K562 (cell line): ENCODE data around the gene EEF1AKMT1. TPM values are rescaled to one million over a fixed set of nuclear protein-coding genes. Genes with fewer than 3 reads are reported as not detected.
A peak's percentile ranks its signal among the peaks of the same experiment; 100 is the strongest.

Experiments
- BCL6 ChIP-seq: fragments of 250-450 bp; sonication (Bioruptor Pico); IDR thresholded peaks from 2 replicates; pipeline ENCODE4 v1.4.0; 2020
- CBFA2T2 ChIP-seq: fragments of 450-650 bp; conservative IDR thresholded peaks from 2 replicates; pipeline ENCODE4 v1.6.1; 2017; ENCODE audit warnings: mild to moderate bottlenecking
- FOXP1 ChIP-seq: sonication (generic); formaldehyde crosslinking; IDR thresholded peaks from 2 replicates; pipeline ENCODE4 v1.8.0; 2022; ENCODE audit warnings: mild to moderate bottlenecking, missing genetic modification reagents
- HMG20A ChIP-seq: fragments of 450-650 bp; formaldehyde crosslinking; conservative IDR thresholded peaks from 2 replicates; pipeline ENCODE4 v1.4.0; 2020; ENCODE audit warnings: mild to moderate bottlenecking, mixed read lengths
- MCM3 ChIP-seq: fragments of 450-650 bp; IDR thresholded peaks from 2 replicates; pipeline ENCODE4 v1.6.1; 2016
- NCOA2 ChIP-seq, 2 experiments: fragments of 450-650 bp; IDR thresholded peaks; 2 replicates each; pipeline ENCODE4 v1.6.1; 2018; ENCODE audit warnings: mild to moderate bottlenecking in 2 of 2, moderate library complexity in 1 of 2; ENCODE audit not compliant: partially characterized antibody in 2 of 2
- POLR3A ChIP-seq: IDR thresholded peaks from 2 replicates; pipeline ENCODE4 v1.6.1; 2011; ENCODE audit warnings: borderline replicate concordance, mild to moderate bottlenecking, moderate library complexity; ENCODE audit not compliant: insufficient read length, insufficient read depth; ENCODE audit errors: extremely low read depth
- SIN3B ChIP-seq: fragments of 450-650 bp; IDR thresholded peaks from 2 replicates; pipeline ENCODE4 v1.6.1; 2017; ENCODE audit warnings: low read depth, mild to moderate bottlenecking, moderate library complexity
- SMARCA4 ChIP-seq: fragments of 450-650 bp; IDR thresholded peaks from 2 replicates; pipeline ENCODE4 v1.6.1; 2016
- SNIP1 ChIP-seq: fragments of 450-650 bp; IDR thresholded peaks from 2 replicates; pipeline ENCODE4 v1.7.1; 2017; ENCODE audit warnings: low read depth, mild to moderate bottlenecking
- TAF15 ChIP-seq: fragments of 200-400 bp; formaldehyde crosslinking; IDR thresholded peaks from 2 replicates; pipeline ENCODE4 v1.6.1; 2017; ENCODE audit warnings: mild to moderate bottlenecking, low read depth, low read length, moderate library complexity
- ZNF134 ChIP-seq: fragments of 250-450 bp; sonication (Bioruptor Pico); conservative IDR thresholded peaks from 2 replicates; pipeline ENCODE4 v1.4.0; 2020
- ZNF217 ChIP-seq: sonication (generic); formaldehyde crosslinking; IDR thresholded peaks from 2 replicates; pipeline ENCODE4 v1.8.0; 2022; ENCODE audit warnings: mild to moderate bottlenecking, missing genetic modification reagents
- ZNF324 ChIP-seq: fragments of 250-450 bp; sonication (Bioruptor Pico); IDR thresholded peaks from 2 replicates; pipeline ENCODE4 v1.4.0; 2020; ENCODE audit warnings: mild to moderate bottlenecking
- ZNF347 ChIP-seq: fragments of 450-650 bp; formaldehyde crosslinking; IDR thresholded peaks from 2 replicates; pipeline ENCODE4 v1.4.0; 2020; ENCODE audit warnings: low read depth, mild to moderate bottlenecking, moderate library complexity
- ZSCAN32 ChIP-seq: fragments of 450-650 bp; formaldehyde crosslinking; IDR thresholded peaks from 2 replicates; pipeline ENCODE4 v1.4.0; 2020; ENCODE audit warnings: mild to moderate bottlenecking, moderate library complexity
- polyA plus RNA-seq, 8 experiments: library from polyadenylated mRNA; depleted of rRNA in 4 of 8; stranded (reverse) in 5 of 8; unstranded in 3 of 8; fragments of >200 nt; fragmentation: Nextera tagmentation in 2 of 8; fragmentation: Illumina TruSeq in 1 of 8; extraction: Ambion mirVana in 2 of 8; extraction: Trizol in 1 of 8; gene quantifications; 2 replicates each; pipeline versions ENCODE4 v1.2.1 to v1.2.3, GENCODE V29; 2011 to 2014; ENCODE audit warnings: inconsistent platforms in 1 of 8, missing spikeins in 1 of 8
- total RNA-seq, 7 experiments: library from RNA; depleted of rRNA in 6 of 7; stranded (reverse); fragments of >200 nt in 6 of 7; fragmentation: Illumina TruSeq in 2 of 7; extraction: Trizol in 2 of 7; gene quantifications; 2 replicates each; pipeline versions ENCODE4 v1.2.1 to v1.2.3, GENCODE V29; 2011 to 2021; ENCODE audit warnings: low replicate concordance in 1 of 7
- TF ChIP-seq, protein P1 (sequence below): fragments of 450-650 bp; IDR thresholded peaks from 2 replicates; pipeline ENCODE4 v1.6.1; 2016; ENCODE audit warnings: mild to moderate bottlenecking, moderate library complexity
- TF ChIP-seq, protein P2 (sequence below): fragments of 250-450 bp; sonication (Bioruptor Pico); IDR thresholded peaks from 2 replicates; pipeline ENCODE4 v1.8.0; 2021; ENCODE audit warnings: borderline replicate concordance, mild to moderate bottlenecking, moderate library complexity; ENCODE audit not compliant: poor library complexity, severe bottlenecking

The EEF1AKMT1 gene
- total and polyA plus RNA-seq, 9 of the 15 experiments (the other 6 are each of a cell fraction or from before 2014, with no cell fraction given), result 5.3 to 36.3 (median 7.9) TPM

DNA sequence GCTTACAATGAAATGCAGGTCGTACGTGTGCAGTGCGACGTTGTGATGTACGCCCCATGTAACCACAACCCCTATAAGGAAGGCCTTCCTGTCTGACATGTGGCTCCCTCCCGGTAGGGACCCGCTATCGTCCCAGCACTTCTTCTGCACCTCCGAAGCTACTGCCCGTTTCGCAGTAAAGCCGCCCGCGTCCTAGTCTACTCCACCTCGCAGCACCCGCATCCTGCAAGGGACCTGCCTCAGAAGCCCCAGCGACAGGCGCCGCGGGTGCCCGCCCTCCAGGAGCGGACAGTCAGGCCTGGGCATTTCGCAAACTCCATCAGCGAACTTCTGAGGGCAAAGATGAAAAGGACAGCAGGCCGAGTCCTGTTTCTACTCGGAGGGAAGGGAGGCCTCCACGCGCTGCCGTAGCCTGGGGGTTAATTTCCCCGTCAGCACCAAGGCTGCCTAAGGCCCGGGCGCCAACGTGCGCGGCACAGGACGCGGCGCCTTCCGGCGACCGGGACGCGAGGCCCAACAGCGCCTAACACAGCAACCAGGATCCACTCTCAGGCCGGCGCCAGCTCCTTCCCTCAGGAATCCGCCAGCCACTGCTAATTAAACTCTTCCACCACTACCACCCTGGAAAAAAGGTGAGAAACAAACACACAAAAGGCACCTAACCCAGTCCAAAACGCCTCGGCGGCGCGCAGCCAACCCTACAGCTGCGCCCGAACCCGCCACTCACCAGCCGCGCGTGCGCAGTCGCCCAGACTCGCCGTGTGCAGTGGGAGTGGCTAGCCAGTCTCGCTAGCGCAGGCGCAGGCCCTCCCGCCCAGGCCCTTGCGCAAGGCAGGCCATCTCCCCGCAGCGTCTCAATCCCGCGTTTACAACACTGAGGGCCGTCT, at the start of gene EEF1AKMT1 (continued):
- TF ChIP-seq, protein P1, sequence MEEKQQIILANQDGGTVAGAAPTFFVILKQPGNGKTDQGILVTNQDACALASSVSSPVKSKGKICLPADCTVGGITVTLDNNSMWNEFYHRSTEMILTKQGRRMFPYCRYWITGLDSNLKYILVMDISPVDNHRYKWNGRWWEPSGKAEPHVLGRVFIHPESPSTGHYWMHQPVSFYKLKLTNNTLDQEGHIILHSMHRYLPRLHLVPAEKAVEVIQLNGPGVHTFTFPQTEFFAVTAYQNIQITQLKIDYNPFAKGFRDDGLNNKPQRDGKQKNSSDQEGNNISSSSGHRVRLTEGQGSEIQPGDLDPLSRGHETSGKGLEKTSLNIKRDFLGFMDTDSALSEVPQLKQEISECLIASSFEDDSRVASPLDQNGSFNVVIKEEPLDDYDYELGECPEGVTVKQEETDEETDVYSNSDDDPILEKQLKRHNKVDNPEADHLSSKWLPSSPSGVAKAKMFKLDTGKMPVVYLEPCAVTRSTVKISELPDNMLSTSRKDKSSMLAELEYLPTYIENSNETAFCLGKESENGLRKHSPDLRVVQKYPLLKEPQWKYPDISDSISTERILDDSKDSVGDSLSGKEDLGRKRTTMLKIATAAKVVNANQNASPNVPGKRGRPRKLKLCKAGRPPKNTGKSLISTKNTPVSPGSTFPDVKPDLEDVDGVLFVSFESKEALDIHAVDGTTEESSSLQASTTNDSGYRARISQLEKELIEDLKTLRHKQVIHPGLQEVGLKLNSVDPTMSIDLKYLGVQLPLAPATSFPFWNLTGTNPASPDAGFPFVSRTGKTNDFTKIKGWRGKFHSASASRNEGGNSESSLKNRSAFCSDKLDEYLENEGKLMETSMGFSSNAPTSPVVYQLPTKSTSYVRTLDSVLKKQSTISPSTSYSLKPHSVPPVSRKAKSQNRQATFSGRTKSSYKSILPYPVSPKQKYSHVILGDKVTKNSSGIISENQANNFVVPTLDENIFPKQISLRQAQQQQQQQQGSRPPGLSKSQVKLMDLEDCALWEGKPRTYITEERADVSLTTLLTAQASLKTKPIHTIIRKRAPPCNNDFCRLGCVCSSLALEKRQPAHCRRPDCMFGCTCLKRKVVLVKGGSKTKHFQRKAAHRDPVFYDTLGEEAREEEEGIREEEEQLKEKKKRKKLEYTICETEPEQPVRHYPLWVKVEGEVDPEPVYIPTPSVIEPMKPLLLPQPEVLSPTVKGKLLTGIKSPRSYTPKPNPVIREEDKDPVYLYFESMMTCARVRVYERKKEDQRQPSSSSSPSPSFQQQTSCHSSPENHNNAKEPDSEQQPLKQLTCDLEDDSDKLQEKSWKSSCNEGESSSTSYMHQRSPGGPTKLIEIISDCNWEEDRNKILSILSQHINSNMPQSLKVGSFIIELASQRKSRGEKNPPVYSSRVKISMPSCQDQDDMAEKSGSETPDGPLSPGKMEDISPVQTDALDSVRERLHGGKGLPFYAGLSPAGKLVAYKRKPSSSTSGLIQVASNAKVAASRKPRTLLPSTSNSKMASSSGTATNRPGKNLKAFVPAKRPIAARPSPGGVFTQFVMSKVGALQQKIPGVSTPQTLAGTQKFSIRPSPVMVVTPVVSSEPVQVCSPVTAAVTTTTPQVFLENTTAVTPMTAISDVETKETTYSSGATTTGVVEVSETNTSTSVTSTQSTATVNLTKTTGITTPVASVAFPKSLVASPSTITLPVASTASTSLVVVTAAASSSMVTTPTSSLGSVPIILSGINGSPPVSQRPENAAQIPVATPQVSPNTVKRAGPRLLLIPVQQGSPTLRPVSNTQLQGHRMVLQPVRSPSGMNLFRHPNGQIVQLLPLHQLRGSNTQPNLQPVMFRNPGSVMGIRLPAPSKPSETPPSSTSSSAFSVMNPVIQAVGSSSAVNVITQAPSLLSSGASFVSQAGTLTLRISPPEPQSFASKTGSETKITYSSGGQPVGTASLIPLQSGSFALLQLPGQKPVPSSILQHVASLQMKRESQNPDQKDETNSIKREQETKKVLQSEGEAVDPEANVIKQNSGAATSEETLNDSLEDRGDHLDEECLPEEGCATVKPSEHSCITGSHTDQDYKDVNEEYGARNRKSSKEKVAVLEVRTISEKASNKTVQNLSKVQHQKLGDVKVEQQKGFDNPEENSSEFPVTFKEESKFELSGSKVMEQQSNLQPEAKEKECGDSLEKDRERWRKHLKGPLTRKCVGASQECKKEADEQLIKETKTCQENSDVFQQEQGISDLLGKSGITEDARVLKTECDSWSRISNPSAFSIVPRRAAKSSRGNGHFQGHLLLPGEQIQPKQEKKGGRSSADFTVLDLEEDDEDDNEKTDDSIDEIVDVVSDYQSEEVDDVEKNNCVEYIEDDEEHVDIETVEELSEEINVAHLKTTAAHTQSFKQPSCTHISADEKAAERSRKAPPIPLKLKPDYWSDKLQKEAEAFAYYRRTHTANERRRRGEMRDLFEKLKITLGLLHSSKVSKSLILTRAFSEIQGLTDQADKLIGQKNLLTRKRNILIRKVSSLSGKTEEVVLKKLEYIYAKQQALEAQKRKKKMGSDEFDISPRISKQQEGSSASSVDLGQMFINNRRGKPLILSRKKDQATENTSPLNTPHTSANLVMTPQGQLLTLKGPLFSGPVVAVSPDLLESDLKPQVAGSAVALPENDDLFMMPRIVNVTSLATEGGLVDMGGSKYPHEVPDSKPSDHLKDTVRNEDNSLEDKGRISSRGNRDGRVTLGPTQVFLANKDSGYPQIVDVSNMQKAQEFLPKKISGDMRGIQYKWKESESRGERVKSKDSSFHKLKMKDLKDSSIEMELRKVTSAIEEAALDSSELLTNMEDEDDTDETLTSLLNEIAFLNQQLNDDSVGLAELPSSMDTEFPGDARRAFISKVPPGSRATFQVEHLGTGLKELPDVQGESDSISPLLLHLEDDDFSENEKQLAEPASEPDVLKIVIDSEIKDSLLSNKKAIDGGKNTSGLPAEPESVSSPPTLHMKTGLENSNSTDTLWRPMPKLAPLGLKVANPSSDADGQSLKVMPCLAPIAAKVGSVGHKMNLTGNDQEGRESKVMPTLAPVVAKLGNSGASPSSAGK, result peak; percentile 98
- no peak for TF ChIP-seq ZNF217 (CRISPR knock-in tag)
- no peak for TF ChIP-seq ZNF347 (CRISPR knock-in tag)
- TF ChIP-seq SIN3B, result no peak
- no peak for TF ChIP-seq FOXP1 (CRISPR knock-in tag)
- no peak for TF ChIP-seq SMARCA4
- TF ChIP-seq TAF15, result no peak
- TF ChIP-seq, protein P2, sequence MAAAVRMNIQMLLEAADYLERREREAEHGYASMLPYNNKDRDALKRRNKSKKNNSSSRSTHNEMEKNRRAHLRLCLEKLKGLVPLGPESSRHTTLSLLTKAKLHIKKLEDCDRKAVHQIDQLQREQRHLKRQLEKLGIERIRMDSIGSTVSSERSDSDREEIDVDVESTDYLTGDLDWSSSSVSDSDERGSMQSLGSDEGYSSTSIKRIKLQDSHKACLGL, result no peak
- no peak for TF ChIP-seq ZNF134 (CRISPR knock-in tag)
- TF ChIP-seq CBFA2T2, result no peak
- no peak for TF ChIP-seq MCM3
- no peak for TF ChIP-seq SNIP1
- TF ChIP-seq HMG20A (CRISPR knock-in tag), result no peak
- TF ChIP-seq NCOA2 (IDR thresholded peaks at IDR 0.05; ENCODE audit: partially characterized antibody in 2 of 2), result no peak
- no peak for TF ChIP-seq ZNF324 (CRISPR knock-in tag)
- TF ChIP-seq POLR3A, result no peak
- TF ChIP-seq BCL6 (CRISPR knock-in tag), result no peak
- no peak for TF ChIP-seq ZSCAN32 (CRISPR knock-in tag)
